NCI-H524 (cell line): ENCODE data around the gene LAPTM4A.
"Not testable (repeated sequence)": the region's sequence is repeated elsewhere in the genome, so short reads cannot be mapped to it uniquely, and the experiment has no call there.

Experiments used
- DNase-seq, 2 experiments: peaks; one replicate each; lab custom pipeline; 2025; lab: John Stamatoyannopoulos, UW

Gene LAPTM4A

DNA sequence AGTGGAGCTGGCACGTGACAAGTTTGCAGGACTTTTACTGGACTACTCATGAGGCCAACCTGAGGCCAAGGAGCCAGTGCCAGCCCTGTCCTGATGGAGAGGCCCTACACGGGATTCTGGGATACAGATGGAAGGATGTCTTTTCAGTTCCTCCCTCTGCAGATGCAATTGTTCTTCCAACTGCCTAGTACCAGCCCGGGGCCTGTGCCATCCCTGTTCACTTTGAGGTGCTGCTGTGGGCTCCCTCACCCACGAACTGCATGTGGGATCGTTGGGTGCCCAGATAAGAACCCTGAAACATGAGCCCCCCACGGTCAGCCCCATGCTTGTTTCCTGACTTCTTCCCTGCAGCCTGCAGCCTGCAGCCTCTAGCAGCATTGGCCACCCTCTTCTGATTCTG lies 25.3 kb upstream of the LAPTM4A start:
- DNase-seq: no peak

DNA sequence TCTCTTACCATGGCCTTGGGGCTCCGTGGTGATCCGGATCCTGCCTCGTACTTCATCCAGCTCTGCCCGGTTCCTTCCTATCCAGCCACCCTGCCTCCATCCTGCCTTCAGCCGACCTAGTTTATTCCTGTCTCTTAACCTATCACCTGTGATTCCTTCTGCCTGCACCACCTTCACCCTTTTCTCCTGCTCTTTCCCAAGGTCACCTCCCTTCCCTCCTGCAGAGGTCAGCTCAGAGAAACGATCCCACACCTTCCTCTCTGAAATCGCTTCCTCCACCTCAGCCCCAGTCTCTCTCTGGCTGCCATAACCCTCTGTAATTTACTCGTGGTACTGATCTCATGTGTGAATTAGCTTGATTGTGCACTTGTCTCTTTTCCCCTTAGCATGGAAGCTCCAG lies 23.5 kb upstream of the LAPTM4A start:
- DNase-seq: no peak

DNA sequence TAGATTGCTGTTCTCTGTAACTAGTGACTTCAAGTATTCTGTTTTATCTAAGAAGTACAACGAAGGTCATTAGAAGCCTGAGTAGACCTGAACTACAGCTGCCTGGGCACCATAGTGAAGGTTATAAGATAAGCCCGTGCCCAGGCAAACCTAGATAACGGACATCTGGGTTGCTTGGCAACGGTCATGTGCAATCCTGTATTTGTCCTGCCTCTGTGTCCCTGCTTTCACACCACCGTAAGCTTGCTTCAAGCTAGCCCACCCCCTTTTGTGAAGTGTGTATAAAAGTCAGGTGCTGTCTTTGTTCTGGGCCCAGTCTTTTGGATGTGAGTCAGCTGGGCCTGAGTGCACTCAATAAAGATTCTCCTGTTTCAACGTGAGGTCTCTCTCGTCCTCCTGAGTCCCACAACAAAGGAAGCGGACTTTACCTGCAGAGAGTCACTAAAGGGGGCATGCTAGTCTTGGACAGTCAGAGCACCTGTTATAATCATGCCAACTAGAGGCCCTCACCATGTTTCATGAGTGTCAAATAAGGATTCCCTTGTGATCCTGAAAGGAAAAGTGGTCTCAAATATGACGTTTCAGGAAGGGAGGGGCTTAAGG lies 22.7 kb upstream of the LAPTM4A start:
- not testable (repeated sequence) for DNase-seq

DNA sequence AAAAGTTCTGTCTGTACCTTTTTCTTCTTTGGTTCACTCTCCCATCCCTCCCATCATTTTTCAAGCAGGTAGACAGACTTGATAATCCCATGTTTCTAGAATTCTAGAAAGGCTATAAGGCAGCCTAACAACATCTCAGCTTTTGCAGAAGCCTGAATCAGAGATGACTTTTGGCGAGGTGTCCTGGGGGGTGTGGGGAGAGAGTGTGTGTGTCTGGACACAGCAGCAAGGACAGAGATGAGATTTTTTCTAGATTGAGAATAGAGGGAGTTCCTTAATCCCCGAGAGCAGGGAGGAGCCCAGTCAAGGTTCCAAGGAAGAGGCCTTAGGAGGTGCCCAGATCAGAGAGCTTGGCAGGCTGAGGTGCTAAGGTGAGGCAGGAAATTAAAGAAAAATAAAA lies 22.0 kb upstream of the LAPTM4A start:
- no peak for DNase-seq

DNA sequence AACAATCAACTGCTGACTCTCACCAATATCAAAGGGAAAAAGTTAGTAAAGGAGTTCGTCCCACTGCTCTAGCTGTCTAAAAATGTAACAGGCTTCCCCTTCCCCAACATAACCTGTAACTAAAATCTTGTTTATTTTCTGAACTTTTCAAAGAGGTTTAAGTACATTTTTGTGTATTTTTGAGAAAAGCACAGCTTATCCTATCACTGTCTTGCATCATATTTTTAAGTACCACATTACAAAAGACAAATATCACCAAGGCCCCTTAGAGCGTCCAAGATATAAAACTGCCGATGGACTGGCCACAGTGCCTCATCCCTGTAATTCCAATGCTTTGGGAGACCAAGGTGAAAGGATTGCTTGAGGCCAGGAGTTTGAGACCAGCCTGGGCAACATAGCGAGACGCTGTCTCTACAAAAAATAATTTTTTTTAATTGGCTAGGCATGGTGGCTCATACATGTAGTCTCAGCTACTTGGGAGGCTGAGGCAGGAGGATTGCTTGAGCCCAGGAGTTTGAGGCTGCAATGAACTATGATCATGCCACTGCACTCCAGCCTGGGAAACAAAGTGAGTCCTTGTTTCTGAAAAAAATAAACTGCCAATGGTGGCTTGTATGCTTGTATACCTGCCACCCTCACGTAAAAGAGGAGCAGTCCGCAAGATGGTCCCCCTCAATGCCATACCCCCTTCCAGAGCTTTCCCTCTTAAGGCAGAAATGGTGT lies 21.2 kb upstream of the LAPTM4A start:
- DNase-seq: no peak

DNA sequence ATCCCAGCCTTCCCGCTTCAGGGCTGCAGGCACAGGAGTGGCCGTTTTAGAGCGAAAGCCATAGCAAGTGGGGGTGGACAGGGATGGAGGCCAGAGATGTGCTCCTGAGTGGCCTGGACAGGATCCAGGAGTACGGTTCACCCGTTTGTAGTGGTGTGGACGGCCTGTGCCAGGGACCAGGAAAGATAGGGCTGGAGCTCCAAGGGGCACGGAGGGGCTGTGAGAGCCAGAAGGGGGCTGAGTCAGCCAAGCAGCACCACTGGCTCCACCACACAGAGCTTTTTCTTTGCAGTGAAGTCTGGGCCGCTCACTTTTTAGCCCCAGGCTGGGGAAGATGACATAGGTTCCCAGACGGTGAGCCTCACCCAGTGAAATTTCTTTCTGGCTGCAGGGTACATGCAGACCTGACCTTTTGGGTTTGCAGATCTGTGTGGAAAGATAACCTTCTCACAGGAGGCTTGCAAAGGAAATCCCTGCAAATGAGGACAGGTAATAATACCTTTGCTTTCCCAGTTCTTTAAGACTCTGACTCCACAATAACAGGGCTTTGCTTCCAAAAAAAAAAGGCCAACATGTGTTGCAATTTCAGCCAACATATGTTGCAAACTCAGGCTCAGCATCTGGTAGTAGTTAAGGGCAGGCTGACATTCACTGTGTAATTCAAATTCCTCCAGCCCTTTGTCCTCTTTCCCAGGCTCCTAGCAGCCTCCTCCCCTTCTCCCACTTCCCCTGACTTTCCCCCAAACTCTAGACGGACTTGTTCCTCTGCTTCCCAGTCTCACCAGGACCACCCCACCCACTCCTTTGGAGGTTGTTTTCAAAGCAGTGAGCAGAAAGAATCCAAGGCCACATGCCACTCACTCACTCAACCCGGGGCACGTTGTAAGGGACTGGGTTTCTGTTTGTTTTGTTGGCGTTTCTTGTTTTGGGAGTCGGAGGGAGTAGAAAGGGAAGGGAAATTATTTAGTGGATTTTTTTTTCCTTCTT lies 20.3 kb upstream of the LAPTM4A start:
- peak in 1 of 2 experiments; percentile 44 for DNase-seq

DNA sequence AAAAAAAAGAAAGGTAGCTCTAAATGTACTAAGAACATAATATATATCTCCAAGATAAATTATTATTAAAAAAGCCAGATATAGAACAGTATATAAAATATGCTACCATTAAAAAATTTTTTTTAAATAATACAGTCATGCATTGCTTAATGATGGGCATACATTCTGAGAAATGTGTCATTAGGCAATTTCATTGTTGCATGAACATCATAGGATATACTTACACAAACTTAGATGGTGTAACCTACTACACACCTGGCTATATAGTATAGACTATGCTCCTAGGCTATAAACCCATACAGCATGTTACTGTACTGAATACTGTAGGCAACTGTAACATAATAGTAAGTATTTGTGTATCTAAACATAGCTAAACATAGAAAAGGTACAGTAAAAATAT lies 18.3 kb upstream of the LAPTM4A start:
- no peak for DNase-seq

DNA sequence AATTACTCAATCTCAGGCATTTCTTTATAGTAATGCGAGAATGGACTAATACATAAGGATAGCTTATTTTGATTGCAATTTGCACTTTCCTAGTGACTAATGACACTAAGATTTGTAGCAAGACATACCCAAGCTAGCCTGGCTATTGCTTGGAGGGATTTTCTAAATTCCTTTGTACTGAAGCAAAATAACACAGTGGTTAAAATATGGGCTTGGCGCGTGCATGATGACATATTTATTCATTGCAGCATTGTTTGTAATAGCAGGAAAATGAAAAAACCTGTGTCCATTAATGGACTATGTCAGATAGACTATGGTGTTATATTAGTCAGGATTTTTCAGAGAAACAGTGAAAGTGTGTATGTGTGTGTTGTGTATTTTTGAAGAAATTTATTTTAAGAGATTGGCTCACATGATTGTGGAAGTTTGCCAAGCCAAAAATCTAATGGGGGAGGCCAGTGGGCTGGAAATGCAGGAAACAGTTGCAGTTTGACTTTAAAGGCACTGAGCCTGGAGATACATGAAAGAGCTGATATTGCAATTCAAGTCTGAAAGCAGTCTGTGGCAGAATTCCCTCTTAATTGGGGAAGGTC lies 16.7 kb upstream of the LAPTM4A start:
- DNase-seq: no peak

DNA sequence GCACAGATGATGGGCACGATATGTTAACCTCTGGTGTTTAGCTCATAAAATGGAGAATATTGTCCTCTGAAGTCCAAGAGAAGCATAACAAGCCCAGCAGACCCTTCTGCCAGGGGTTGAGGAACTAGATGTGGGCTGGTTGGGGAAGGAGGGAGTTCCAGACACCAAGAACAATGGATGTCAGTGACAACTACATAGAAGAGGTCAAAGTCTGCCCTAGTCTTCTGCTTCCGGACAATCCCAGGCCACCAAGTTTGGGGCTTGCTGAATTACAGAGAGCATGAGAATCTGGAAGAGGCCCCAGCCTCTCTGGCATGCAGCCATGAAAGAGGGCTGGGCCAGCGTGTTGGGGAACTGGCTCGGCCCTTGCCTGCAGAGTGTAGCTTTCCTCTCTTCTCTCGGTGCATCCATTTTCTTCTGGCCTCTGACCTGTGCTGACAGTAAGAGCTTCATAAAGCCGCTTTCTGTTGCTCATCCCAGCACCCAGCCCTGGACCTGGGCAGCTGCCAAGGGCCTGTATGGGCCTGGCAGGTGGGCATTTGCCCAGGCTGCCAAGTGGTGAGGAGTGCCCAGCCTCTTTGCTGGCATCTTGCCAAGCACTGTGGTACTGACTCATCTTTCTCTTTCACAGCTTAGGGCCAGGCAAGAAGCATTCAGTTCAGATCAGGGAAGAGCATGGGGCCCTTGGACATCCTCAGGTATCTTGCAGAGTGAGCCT lies 14.6 kb upstream of the LAPTM4A start:
- peak; percentile 55 to 71 for DNase-seq

DNA sequence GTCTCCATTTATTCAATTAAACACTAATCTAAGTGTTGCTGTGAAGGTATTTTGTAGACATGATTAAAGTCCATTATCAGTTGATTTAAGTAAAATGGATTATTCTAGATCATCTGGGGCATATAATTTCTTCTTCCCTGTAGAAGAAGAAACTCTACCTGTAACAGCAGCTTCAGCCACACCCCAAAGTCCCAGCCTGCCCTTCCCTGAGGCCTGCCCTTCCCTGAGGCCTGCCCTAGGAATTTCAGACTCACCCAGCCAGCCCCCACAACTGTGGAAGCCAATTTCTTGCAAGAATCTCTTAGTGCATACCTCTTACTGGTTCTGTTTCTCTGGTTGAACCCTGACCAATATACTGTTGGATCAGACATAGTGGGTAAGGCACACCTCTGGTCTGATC lies 13.4 kb upstream of the LAPTM4A start:
- DNase-seq: no peak

DNA sequence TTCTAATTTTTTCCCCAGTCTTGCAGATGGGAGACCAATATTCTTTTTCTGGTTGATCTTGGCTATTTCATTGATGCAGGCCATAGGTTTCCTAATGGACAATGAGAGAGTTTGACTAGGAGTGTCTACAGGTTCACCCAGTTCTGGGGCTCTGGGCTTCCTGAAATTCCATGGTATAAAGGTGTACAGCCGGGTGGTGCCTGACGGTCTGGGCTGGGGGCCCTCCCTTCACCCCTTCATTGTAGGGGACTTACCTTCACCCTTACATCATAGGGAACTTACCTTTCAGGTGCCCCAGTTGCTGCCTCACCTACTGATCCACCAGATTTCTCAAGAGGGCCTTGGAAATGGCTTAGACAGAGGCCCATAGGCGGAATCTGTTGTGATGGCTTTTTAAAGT lies 13.0 kb upstream of the LAPTM4A start:
- no peak for DNase-seq

DNA sequence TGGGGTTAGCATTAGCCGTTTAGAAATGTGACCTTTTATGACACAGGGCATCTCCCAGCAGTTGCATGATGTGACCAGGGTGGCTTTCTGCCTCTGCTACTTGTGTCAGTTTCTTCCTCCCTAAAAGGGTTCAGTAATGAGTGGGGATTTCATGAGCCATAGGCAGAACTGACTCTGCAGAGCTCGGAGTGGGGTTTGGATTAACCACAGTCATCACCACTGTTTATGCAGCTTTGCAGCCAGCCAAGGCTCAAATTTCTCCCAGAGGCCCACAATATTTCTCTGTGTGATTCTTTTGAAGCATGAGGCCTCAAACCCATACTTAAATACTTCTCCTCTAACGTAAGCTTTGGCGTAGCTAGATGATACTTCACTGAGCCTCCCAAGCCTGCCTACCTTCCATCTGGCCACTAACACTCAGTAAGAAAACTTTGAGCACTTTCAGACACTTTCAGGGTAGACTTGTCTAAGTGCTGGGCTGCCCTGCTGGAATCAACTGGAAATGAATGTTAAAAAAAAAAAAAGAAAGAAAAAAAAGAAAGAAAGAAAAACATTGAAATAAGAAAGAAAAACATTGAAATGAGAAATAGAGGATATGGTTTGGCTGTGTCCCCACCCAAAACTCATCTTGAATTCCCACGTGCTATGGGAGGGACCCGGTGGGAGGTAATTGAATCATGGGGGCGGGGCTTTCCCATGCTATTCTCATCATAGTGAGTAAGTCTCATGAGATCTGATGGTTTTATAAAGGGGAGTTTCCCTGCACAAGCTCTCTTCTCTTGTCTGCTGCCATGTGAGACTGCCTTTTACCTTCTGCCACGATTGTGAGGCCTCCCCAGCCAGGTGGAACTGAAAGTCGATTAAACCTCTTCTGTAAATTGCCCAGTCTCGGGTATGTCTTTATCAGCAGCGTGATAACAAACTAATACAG lies 11.5 kb upstream of the LAPTM4A start:
- no peak for DNase-seq

DNA sequence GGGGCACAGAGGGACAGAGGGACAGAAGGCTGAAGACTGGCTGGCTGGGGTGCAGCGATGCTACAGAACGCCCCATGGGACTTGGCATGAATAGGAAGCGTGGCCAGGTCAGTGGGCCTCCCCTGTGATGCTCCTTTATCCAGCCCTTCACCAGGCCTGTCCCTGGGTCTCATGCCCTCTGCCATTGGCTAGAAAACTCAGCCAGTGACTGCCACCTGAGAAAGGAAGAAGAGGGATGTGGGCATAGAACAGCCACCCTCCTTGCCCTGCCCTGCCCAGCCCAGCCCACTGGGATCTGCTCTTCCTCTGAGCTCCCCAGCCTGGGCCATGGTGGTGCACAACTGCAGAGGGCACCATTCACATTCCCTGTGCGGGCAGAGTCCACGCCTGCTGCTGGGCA lies 10.5 kb upstream of the LAPTM4A start:
- DNase-seq: no peak

DNA sequence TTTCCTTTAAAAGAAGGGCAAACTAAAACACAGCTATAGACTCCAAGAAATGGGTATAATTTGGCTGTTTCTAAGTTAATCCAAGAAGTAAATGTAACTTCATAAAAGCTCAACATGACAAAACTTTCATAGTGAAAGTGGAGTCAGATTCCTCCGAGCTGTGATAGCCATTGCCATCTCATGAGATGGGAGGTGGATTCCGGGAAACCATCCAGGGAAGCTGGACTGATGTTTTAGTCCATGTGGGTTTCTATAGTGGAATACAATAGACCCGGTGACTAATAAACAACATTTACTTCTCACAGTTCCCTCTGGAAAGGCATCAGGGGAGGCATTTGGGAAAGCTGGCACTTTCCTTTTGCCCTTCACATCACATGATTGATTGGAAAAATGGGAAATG lies 10.0 kb upstream of the LAPTM4A start:
- no peak for DNase-seq

DNA sequence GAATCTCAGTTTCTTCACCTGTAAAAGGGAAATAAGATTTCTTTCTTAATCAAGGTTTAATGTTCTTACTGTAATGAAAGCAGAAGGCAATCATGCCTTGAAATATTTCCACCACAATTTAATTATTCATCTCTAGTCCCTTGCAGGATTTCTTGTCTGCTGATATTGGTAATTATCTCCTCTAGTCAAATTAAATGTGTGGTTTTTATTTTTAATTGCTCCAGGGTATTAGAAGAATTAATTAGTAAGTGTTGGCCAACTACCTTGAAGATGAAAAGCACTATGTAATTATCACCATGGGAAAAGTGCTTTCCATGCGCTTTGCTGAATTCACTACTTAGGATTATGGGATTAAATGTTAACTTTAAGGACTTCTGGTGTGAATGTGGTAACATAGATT lies 8.7 kb upstream of the LAPTM4A start:
- no peak for DNase-seq

DNA sequence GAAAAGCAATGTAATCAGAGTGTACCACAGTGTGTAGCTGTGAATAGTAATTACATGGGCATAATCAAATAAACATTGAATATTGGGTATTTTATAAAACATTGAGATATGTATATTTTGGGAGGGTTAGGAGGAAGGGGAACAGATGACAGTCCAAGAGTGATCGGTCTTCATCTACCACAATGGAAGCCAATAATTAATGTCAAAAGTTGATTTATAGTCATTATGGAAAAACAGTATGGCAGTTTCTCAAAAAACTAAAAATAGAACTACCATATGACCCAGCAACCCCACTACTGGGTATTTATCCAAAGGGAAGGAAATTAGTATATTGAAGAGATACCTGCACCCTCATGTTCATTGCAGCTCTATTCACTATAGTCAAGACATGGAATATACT lies 5.8 kb upstream of the LAPTM4A start:
- DNase-seq: no peak

DNA sequence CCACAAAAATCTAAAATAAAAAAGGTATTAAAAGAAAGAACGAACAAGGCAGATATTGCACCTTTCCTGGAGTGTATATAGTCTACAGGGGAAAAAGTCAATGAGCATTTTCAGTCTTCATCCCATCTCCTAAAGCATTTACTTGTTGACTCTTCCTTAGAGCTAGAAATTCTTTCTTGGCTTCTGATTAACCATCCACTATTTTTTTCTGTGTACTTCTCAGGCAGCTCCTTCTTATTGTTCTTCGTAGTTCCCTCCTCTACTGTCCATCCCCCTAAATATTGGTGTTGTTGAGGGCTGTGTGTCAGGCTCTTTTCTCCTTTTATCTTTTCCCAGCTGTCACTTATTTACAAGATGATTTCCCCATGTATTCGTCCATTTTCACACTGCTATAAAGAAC lies 3.5 kb upstream of the LAPTM4A start:
- DNase-seq: no peak

DNA sequence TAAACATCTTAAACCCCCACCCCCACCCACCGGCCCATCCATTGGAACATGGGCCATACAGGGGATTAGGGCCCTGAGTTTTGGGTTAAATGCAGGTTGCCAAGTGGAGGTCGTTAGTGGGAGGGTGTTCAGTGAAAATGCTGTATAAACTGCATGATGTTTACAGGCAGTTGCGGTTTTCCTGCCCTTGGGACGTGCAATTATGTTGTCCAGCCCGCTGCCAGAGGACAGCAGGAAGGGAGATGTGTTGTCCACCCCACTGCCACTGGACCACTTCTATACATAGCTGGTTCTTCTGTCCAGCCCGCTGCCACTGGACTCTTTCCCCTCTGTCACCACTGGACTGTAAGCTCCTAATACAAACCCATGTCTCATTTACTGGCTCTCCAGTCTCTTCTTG lies 2.7 kb upstream of the LAPTM4A start:
- no peak for DNase-seq

DNA sequence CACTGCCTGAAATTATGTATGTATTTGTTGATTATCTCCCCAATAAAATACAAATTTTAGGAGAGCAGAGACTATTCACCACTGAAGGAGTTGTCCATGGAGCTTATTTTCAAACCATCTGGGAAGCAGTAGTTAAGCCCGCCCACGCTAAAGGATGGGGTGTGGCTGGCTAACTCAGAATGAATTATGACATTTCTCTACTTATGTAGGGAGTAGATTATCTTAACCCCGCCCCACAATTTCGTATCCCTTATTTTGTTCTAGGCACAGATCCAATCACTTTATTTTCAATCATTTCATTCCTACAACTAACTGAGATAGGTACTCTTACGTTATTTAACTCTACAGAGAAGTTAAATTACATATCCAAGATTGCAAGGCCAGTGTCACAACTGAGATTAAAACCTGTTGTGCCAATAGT lies 1.4 kb upstream of the LAPTM4A start:
- peak; percentile 70 to 79 for DNase-seq

DNA sequence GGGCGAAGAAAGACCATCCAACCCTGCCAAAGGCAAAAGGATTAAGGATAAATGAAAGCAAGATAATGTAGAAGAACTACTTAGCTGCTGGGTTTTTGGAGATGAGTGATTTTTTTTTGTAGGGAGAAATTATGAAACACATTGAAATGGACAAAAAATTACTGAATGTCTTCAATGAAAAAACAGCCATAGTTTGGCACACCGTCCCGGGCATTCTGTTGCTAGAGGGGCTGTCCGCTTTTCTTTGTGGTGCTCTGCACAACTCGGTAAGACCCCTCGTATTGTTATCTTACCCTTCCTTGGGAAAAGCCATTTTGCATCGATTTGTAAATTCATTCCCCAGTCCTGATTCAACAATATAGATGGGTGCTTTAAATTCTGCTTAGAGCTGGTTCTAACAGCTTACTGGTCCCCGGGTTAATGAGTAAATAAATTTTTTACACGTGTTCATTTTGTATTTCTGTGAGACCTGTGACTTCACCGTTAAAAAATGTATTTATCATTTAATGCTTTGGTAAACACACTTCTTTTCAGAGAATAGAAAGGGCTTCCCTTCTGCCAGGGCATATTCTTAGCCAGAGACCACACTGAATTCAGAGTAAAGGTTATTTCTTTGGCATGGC lies 912 bp upstream of the LAPTM4A start:
- DNase-seq: peak in 1 of 2 experiments; percentile 62
